OCI-LY3 (cell line): ENCODE data around the gene PLCB1.

ENCODE experiments used
- H2AFZ ChIP-seq: fragments of 200-600, 300-600 bp; shearing (Covaris generic); 2 replicates; pipeline ENCODE4 v1.6.0; 2014; ENCODE audit warnings: antibody characterized with exemption, low read depth, low read length
- H3K27ac ChIP-seq: fragments of 200-600, 300-600 bp; sonication (generic); 2 replicates; pipeline ENCODE4 v1.5.1; 2014; ENCODE audit warnings: mild to moderate bottlenecking, low read length, moderate library complexity, mixed read lengths
- H3K27me3 ChIP-seq: fragments of 200-600, 300-600 bp; sonication (generic); 2 replicates; pipeline ENCODE4 v1.6.1; 2014; ENCODE audit warnings: low read depth, low read length, mixed read lengths
- H3K36me3 ChIP-seq: fragments of 200-600, 300-600 bp; sonication (generic); replicated peaks from 2 replicates; pipeline ENCODE3; 2014; ENCODE audit warnings: low read depth, low read length, mixed read lengths
- H3K4me1 ChIP-seq: fragments of 300-600, 200-600 bp; sonication (generic); 2 replicates; pipeline ENCODE4 v1.6.1; 2014; ENCODE audit warnings: low read length, mixed read lengths
- H3K4me2 ChIP-seq: fragments of 200-600, 300-600 bp; sonication (generic); 2 replicates; pipeline ENCODE4 v1.6.1; 2014; ENCODE audit warnings: low read length, mixed read lengths
- H3K4me3 ChIP-seq: fragments of 300-600, 200-600 bp; sonication (generic); 2 replicates; pipeline ENCODE4 v1.5.1; 2014; ENCODE audit warnings: antibody characterized with exemption, mild to moderate bottlenecking, low read length, moderate library complexity
- H3K79me2 ChIP-seq: fragments of 300-600, 200-600 bp; shearing (Covaris generic); 2 replicates; pipeline ENCODE4 v1.6.1; 2014; ENCODE audit warnings: mild to moderate bottlenecking, low read length, mixed read lengths
- H3K9ac ChIP-seq: fragments of 300-600, 200-600 bp; shearing (Covaris generic); 2 replicates; pipeline ENCODE4 v1.6.0; 2014; ENCODE audit warnings: mild to moderate bottlenecking, low read length, moderate library complexity
- H3K9me3 ChIP-seq: fragments of 200-600, 300-600 bp; shearing (Covaris generic); 2 replicates; pipeline ENCODE4 v1.6.1; 2014; ENCODE audit warnings: low read length, mixed read lengths; ENCODE audit not compliant: insufficient read depth
- H4K20me1 ChIP-seq: fragments of 200-600, 300-600 bp; sonication (generic); 2 replicates; pipeline ENCODE4 v1.6.1; 2016; ENCODE audit warnings: low read length, mixed read lengths; ENCODE audit not compliant: insufficient read depth
- CTCF ChIP-seq: fragments of 200-600, 300-600 bp; sonication (generic); IDR thresholded peaks from 2 replicates; pipeline ENCODE4 v1.5.1; 2014; ENCODE audit warnings: antibody characterized with exemption, low read length, low read depth
- EZH2phosphoT487 ChIP-seq: fragments of 200-600 bp; shearing (Covaris generic); IDR thresholded peaks from 2 replicates; pipeline ENCODE4 v1.6.1; 2018; ENCODE audit warnings: antibody characterized with exemption, mixed run types, low read depth

PLCB1 gene

GRCh38 chr20:8678098-8678776, 546.2 kb downstream of the PLCB1 start:
- no peaks in the 10 kb centered on the region for H4K20me1 ChIP-seq
- H3K4me1 ChIP-seq = no peaks in the 10 kb centered on the region
- H3K9ac ChIP-seq = no peak overlapping the region
- no peaks in the 10 kb centered on the region for H3K36me3 ChIP-seq
- H3K9me3 ChIP-seq = no peaks in the 10 kb centered on the region
- H3K27me3 ChIP-seq = peaks cover 4% of the 10 kb centered on the region; the same call in 1 of the 2 replicates
- H3K4me2 ChIP-seq = no peak overlapping the region
- H3K4me3 ChIP-seq = no peak overlapping the region
- no peaks in the 10 kb centered on the region for H3K79me2 ChIP-seq
- H3K27ac ChIP-seq = no peak overlapping the region
- TF ChIP-seq EZH2phosphoT487 = no peak
- TF ChIP-seq CTCF = no peak
- no peak overlapping the region for H2AFZ ChIP-seq

GRCh38 chr20:8689337-8689736, 557.3 kb downstream of the PLCB1 start:
- no peaks in the 10 kb centered on the region for H3K27me3 ChIP-seq
- H3K79me2 ChIP-seq = no peaks in the 10 kb centered on the region
- H2AFZ ChIP-seq = no peak overlapping the region
- TF ChIP-seq EZH2phosphoT487 = no peak
- no peak for TF ChIP-seq CTCF
- H3K4me3 ChIP-seq = no peak overlapping the region
- H3K9ac ChIP-seq = no peak overlapping the region
- H3K4me1 ChIP-seq = no peaks in the 10 kb centered on the region
- H3K27ac ChIP-seq = no peak overlapping the region
- H3K9me3 ChIP-seq = peaks cover 2% of the 10 kb centered on the region; the same call in 1 of the 2 replicates
- no peaks in the 10 kb centered on the region for H3K36me3 ChIP-seq
- no peaks in the 10 kb centered on the region for H4K20me1 ChIP-seq
- H3K4me2 ChIP-seq = no peak overlapping the region

GRCh38 chr20:8690074-8690473, 558.0 kb downstream of the PLCB1 start:
- Histone ChIP-seq H3K36me3 (no peaks in the 10 kb centered on the region), H3K27ac (no peak overlapping the region), H3K4me1 (no peaks in the 10 kb centered on the region), H3K9ac (no peak overlapping the region), H3K9me3 (peaks cover 2% of the 10 kb centered on the region; the same call in 1 of the 2 replicates), H3K4me2 (no peak overlapping the region), H3K4me3 (no peak overlapping the region), H3K27me3 (no peaks in the 10 kb centered on the region), H2AFZ (no peak overlapping the region), H3K79me2 (no peaks in the 10 kb centered on the region), H4K20me1 (no peaks in the 10 kb centered on the region)
- TF ChIP-seq CTCF (no peak), EZH2phosphoT487 (no peak)

- Histone ChIP-seq H3K36me3 (no peaks in the 10 kb centered on the region), H4K20me1 (no peaks in the 10 kb centered on the region), H3K9ac (no peak overlapping the region), H3K4me2 (no peak overlapping the region), H3K9me3 (peaks cover 2% of the 10 kb centered on the region; the same call in 1 of the 2 replicates), H3K4me3 (no peak overlapping the region), H3K27ac (no peak overlapping the region), H2AFZ (no peak overlapping the region), H3K79me2 (no peaks in the 10 kb centered on the region), H3K27me3 (no peaks in the 10 kb centered on the region), H3K4me1 (no peaks in the 10 kb centered on the region)
- no peak for TF ChIP-seq EZH2phosphoT487
- TF ChIP-seq CTCF = no peak
Observed at GRCh38 chr20:8693709-8694108, 561.6 kb downstream of the PLCB1 start.
